Gastroesophageal sphincter (tissue), 3 donors: ENCODE data around the gene AMZ2.
"Not testable (repeated sequence)": the region's sequence is repeated elsewhere in the genome, so short reads cannot be mapped to it uniquely, and the experiment has no call there.

Source experiments
- CTCF ChIP-seq, 4 experiments: fragments of 200-600 bp in 2 of 4; fragments of 450-650 bp in 2 of 4; sonication (generic) in 1 of 4; IDR thresholded peaks; one replicate each; pipeline ENCODE4 v1.5.1; 2017 to 2019; ENCODE audit warnings: antibody characterized with exemption in 4 of 4, mild to moderate bottlenecking in 2 of 4, moderate library complexity in 2 of 4
- POLR2A ChIP-seq, 2 donors: fragments of 450-650 bp; IDR thresholded peaks; one replicate each; pipeline ENCODE4 v1.6.1; 2017; ENCODE audit warnings: antibody characterized with exemption in 2 of 2, mild to moderate bottlenecking in 2 of 2, moderate library complexity in 1 of 2
- POLR2AphosphoS5 ChIP-seq: sonication (generic); formaldehyde crosslinking; IDR thresholded peaks from one replicate; pipeline ENCODE4 v1.6.1; 2017; ENCODE audit warnings: antibody characterized with exemption

GRCh38 chr17:68237369-68238163 lies 10.3 kb upstream of the AMZ2 start:
- not testable (repeated sequence) for TF ChIP-seq POLR2A, CTCF (IDR thresholded peaks at IDR 0.05)
- TF ChIP-seq POLR2AphosphoS5, result peak; percentile 22
